SK-N-SH (cell line): Measurements from ENCODE around the gene LPP.

Source experiments
- CTCF ChIP-seq: fragments of 200-600 bp; sonication (generic); IDR thresholded peaks from 2 replicates; pipeline ENCODE4 v1.6.1; 2017; ENCODE audit warnings: antibody characterized with exemption, mild to moderate bottlenecking, moderate library complexity
- ELF1 ChIP-seq: IDR thresholded peaks from 2 replicates; pipeline ENCODE4 v1.4.0; 2012
- EZH2phosphoT487 ChIP-seq: fragments of 200-600 bp; sonication (generic); IDR thresholded peaks from 2 replicates; pipeline ENCODE4 v1.6.1; 2017; ENCODE audit warnings: low read depth, mixed run types, mild to moderate bottlenecking, antibody characterized with exemption, moderate library complexity, borderline replicate concordance
- FOXJ3 ChIP-seq: sonication (generic); formaldehyde crosslinking; IDR thresholded peaks from 2 replicates; pipeline ENCODE4 v1.5.1; 2020; ENCODE audit warnings: mild to moderate bottlenecking, missing genetic modification reagents
- FOXM1 ChIP-seq: IDR thresholded peaks from 2 replicates; pipeline ENCODE4 v1.4.0; 2012; ENCODE audit warnings: low read depth, mild to moderate bottlenecking
- GABPA ChIP-seq: IDR thresholded peaks from 2 replicates; pipeline ENCODE4 v1.4.0; 2012; ENCODE audit warnings: low read depth, mild to moderate bottlenecking
- IRF3 ChIP-seq: fragments of 150-350 bp; IDR thresholded peaks from 2 replicates; pipeline ENCODE4 v1.6.1; 2016; ENCODE audit warnings: mild to moderate bottlenecking, low read depth, low read length
- JUND ChIP-seq: IDR thresholded peaks from 2 replicates; pipeline ENCODE4 v1.4.0; 2012
- POLR2AphosphoS5 ChIP-seq: IDR thresholded peaks from 2 replicates; pipeline ENCODE4 v1.6.1; 2012; ENCODE audit warnings: low read depth, low read length
- RFX5 ChIP-seq: IDR thresholded peaks from 2 replicates; pipeline ENCODE4 v1.6.1; 2012; ENCODE audit warnings: mild to moderate bottlenecking, improper control_type of control experiment, low read length
- USF2 ChIP-seq: fragments of 150-350 bp; IDR thresholded peaks from 2 replicates; pipeline ENCODE4 v1.6.1; 2017; ENCODE audit warnings: antibody characterized with exemption, low read length, low read depth, borderline replicate concordance

- TF ChIP-seq IRF3 (no peak), CTCF (no peak), RFX5 (no peak), FOXM1 (no peak), POLR2AphosphoS5 (no peak), JUND (no peak), FOXJ3 (CRISPR knock-in tag) (no peak), GABPA (no peak), ELF1 (no peak), USF2 (no peak), EZH2phosphoT487 (no peak)
Measured at GRCh38 chr3:188403404-188403803, 249.4 kb downstream of the LPP start.
